IMR-90 (cell line): ENCODE results near the gene TBL3. TPM values are rescaled to one million over a fixed set of nuclear protein-coding genes. Genes with fewer than 3 reads are reported as not detected.

ENCODE experiments used
- ATAC-seq: fragments of 200-7000 bp; cut with Tn5 transposase; 2 replicates; pipeline ENCODE4 v1.9.1; 2020; ENCODE audit warnings: low read depth, mild to moderate bottlenecking, moderate library complexity
- BruUV-seq: library from RNA; stranded (reverse); fragments of 400-500 nt; replicated peaks from 2 replicates; lab custom pipeline; 2021; lab: Mats Ljungman, UMichigan
- CTCF ChIA-PET: fragments of 300-600 bp; formaldehyde crosslinking; extraction: SDS; loops from one replicate; lab custom pipeline; 2021; ENCODE audit warnings: antibody characterized with exemption; lab: Yijun Ruan, JAX
- POLR2A ChIA-PET: fragments of 300-600 bp; sonication (Branson Sonifier 250); formaldehyde crosslinking; loops from one replicate; lab custom pipeline; 2022; ENCODE audit warnings: antibody characterized with exemption; ENCODE audit not compliant: unreplicated experiment; lab: Charles Lee
- DNase-seq: peaks from one replicate; pipeline ENCODE4 v3.0.0; 2013
- H2AFZ ChIP-seq: replicated peaks from 2 replicates; pipeline ENCODE3; 2013; ENCODE audit warnings: low read length, mild to moderate bottlenecking; ENCODE audit not compliant: poor library complexity
- H2AK5ac ChIP-seq: 2 replicates; pipeline ENCODE4 v1.6.1; 2013; ENCODE audit warnings: low read depth, low read length, inconsistent platforms
- H2AK9ac ChIP-seq: replicated peaks from 2 replicates; pipeline ENCODE3; 2013; ENCODE audit warnings: mild to moderate bottlenecking, low read depth, low read length, moderate library complexity; ENCODE audit not compliant: poor library complexity
- H2BK120ac ChIP-seq: 2 replicates; pipeline ENCODE4 v1.6.1; 2013; ENCODE audit warnings: low read depth, low read length, inconsistent platforms
- H2BK15ac ChIP-seq: 3 replicates; pipeline ENCODE4 v1.6.1; 2013; ENCODE audit warnings: low read depth, low read length, inconsistent platforms
- H2BK20ac ChIP-seq: 2 replicates; pipeline ENCODE4 v1.6.1; 2013; ENCODE audit warnings: low read depth, mild to moderate bottlenecking, inconsistent platforms, low read length, moderate library complexity
- H2BK5ac ChIP-seq: 2 replicates; pipeline ENCODE4 v1.6.1; 2013; ENCODE audit warnings: mild to moderate bottlenecking, low read depth, low read length, inconsistent platforms; ENCODE audit not compliant: poor library complexity, severe bottlenecking
- H3K14ac ChIP-seq: replicated peaks from 2 replicates; pipeline ENCODE4 v1.6.1; 2013; ENCODE audit warnings: low read depth, low read length, inconsistent platforms
- H3K18ac ChIP-seq: 2 replicates; pipeline ENCODE4 v1.6.1; 2013; ENCODE audit warnings: low read depth, low read length, control low read depth
- H3K23ac ChIP-seq: 2 replicates; pipeline ENCODE4 v1.6.1; 2013; ENCODE audit warnings: low read depth, low read length, inconsistent platforms
- H3K27ac ChIP-seq: 2 replicates; pipeline ENCODE4 v1.5.1; 2013; ENCODE audit warnings: mild to moderate bottlenecking, control low read depth, low read length; ENCODE audit not compliant: insufficient read depth
- H3K27me3 ChIP-seq: 2 replicates; pipeline ENCODE4 v1.6.1; 2013; ENCODE audit warnings: low read length; ENCODE audit not compliant: control insufficient read depth, insufficient read depth
- H3K36me3 ChIP-seq: 2 replicates; pipeline ENCODE4 v1.6.1; 2013; ENCODE audit warnings: low read length, mixed read lengths; ENCODE audit not compliant: control insufficient read depth, insufficient read depth
- H3K4ac ChIP-seq: 2 replicates; pipeline ENCODE4 v1.6.1; 2013; ENCODE audit warnings: low read depth, low read length, inconsistent platforms
- H3K4me1 ChIP-seq: 2 replicates; pipeline ENCODE4 v1.6.1; 2013; ENCODE audit warnings: low read length, mixed read lengths; ENCODE audit not compliant: control insufficient read depth, insufficient read depth
- H3K4me2 ChIP-seq: 2 replicates; pipeline ENCODE4 v1.6.1; 2013; ENCODE audit warnings: low read depth, mild to moderate bottlenecking, control low read depth, low read length, moderate library complexity
- H3K4me3 ChIP-seq: 2 replicates; pipeline ENCODE4 v1.5.1; 2013; ENCODE audit warnings: low read depth, mild to moderate bottlenecking, control low read depth, low read length, moderate library complexity; ENCODE audit not compliant: insufficient read depth
- H3K56ac ChIP-seq: 2 replicates; pipeline ENCODE4 v1.6.1; 2013; ENCODE audit warnings: low read length, inconsistent platforms; ENCODE audit not compliant: insufficient read depth; ENCODE audit errors: extremely low read depth
- H3K79me1 ChIP-seq, 2 experiments: 2 replicates each; pipeline ENCODE4 v1.6.1; 2013; ENCODE audit warnings: low read length in 2 of 2, inconsistent platforms in 1 of 2, low read depth in 1 of 2
- H3K9ac ChIP-seq: 2 replicates; pipeline ENCODE4 v1.6.1; 2013; ENCODE audit warnings: low read depth, low read length, control low read depth
- H3K9me1 ChIP-seq: 2 replicates; pipeline ENCODE4 v1.6.1; 2013; ENCODE audit warnings: low read length, inconsistent platforms; ENCODE audit not compliant: insufficient read depth
- H3K9me3 ChIP-seq: 2 replicates; pipeline ENCODE4 v1.6.1; 2013; ENCODE audit warnings: low read length; ENCODE audit not compliant: control insufficient read depth, insufficient read depth
- H4K20me1 ChIP-seq: 2 replicates; pipeline ENCODE4 v1.6.1; 2013; ENCODE audit warnings: low read length, inconsistent platforms; ENCODE audit not compliant: insufficient read depth
- H4K5ac ChIP-seq: 2 replicates; pipeline ENCODE4 v1.6.1; 2013; ENCODE audit warnings: mild to moderate bottlenecking, low read depth, low read length, control low read depth
- H4K8ac ChIP-seq, 2 experiments: 2 replicates each; pipeline ENCODE4 v1.6.1; 2013; ENCODE audit warnings: low read depth in 2 of 2, low read length in 2 of 2, control low read depth in 1 of 2, inconsistent platforms in 1 of 2
- H4K91ac ChIP-seq: 2 replicates; pipeline ENCODE4 v1.6.1; 2013; ENCODE audit warnings: low read depth, low read length, inconsistent platforms; ENCODE audit not compliant: insufficient read depth
- BHLHE40 ChIP-seq: fragments of 150-350 bp; IDR thresholded peaks from 2 replicates; pipeline ENCODE4 v1.6.1; 2016; ENCODE audit warnings: mild to moderate bottlenecking, low read depth, low read length
- CEBPB ChIP-seq: IDR thresholded peaks from 2 replicates; pipeline ENCODE4 v1.6.1; 2012; ENCODE audit warnings: low read depth, low read length, improper control_type of control experiment
- CHD1 ChIP-seq: IDR thresholded peaks from 2 replicates; pipeline ENCODE4 v1.6.1; 2012; ENCODE audit warnings: low read depth, low read length, improper control_type of control experiment
- CTCF ChIP-seq: conservative IDR thresholded peaks from 2 replicates; pipeline ENCODE4 v1.5.1; 2012; ENCODE audit warnings: mild to moderate bottlenecking, low read depth, low read length, improper control_type of control experiment
- ELK1 ChIP-seq: fragments of 150-350 bp; IDR thresholded peaks from 2 replicates; pipeline ENCODE4 v1.6.1; 2016; ENCODE audit warnings: low read depth, mild to moderate bottlenecking, low read length, moderate library complexity, borderline replicate concordance
- FOS ChIP-seq: fragments of 150-350 bp; IDR thresholded peaks from 2 replicates; pipeline ENCODE4 v1.6.1; 2016; ENCODE audit warnings: low read depth, low read length
- MAFK ChIP-seq: IDR thresholded peaks from 2 replicates; pipeline ENCODE4 v1.6.1; 2012; ENCODE audit warnings: low read depth, low read length, improper control_type of control experiment
- MAZ ChIP-seq: IDR thresholded peaks from 2 replicates; pipeline ENCODE4 v1.6.1; 2012; ENCODE audit warnings: low read depth, mild to moderate bottlenecking, low read length, improper control_type of control experiment, moderate library complexity, borderline replicate concordance
- MXI1 ChIP-seq: IDR thresholded peaks from 2 replicates; pipeline ENCODE4 v1.6.1; 2012; ENCODE audit warnings: low read depth, mild to moderate bottlenecking, low read length, moderate library complexity, borderline replicate concordance
- NFE2L2 ChIP-seq: fragments of 150-350 bp; IDR thresholded peaks from 2 replicates; pipeline ENCODE4 v1.6.1; 2016; ENCODE audit warnings: low read depth, mild to moderate bottlenecking, low read length
- POLR2A ChIP-seq: IDR thresholded peaks from 2 replicates; pipeline ENCODE4 v1.6.1; 2012; ENCODE audit warnings: mild to moderate bottlenecking, low read depth, low read length
- RAD21 ChIP-seq: IDR thresholded peaks from 2 replicates; pipeline ENCODE4 v1.6.1; 2012; ENCODE audit warnings: low read length, improper control_type of control experiment
- RCOR1 ChIP-seq: IDR thresholded peaks from 2 replicates; pipeline ENCODE4 v1.6.1; 2012; ENCODE audit warnings: mild to moderate bottlenecking, low read length, improper control_type of control experiment; ENCODE audit not compliant: insufficient replicate concordance
- RFX5 ChIP-seq: IDR thresholded peaks from 2 replicates; pipeline ENCODE4 v1.8.0; 2012; ENCODE audit warnings: low read depth, mild to moderate bottlenecking, low read length, moderate library complexity
- SMC3 ChIP-seq: fragments of 150-350 bp; IDR thresholded peaks from 2 replicates; pipeline ENCODE4 v1.6.1; 2016; ENCODE audit warnings: low read depth, mild to moderate bottlenecking, antibody characterized with exemption, low read length, moderate library complexity
- USF2 ChIP-seq: fragments of 150-350 bp; IDR thresholded peaks from 2 replicates; pipeline ENCODE4 v1.6.1; 2017; ENCODE audit warnings: mild to moderate bottlenecking, antibody characterized with exemption, low read length, low read depth
- WGBS, 2 experiments: methylation state at CpG; one replicate each; pipeline versions ENCODE4 v1.1.5 to v1.1.7; 2013; ENCODE audit warnings: missing lambda C conversion rate in 2 of 2; ENCODE audit not compliant: insufficient read length in 1 of 2; ENCODE audit errors: extremely low coverage in 2 of 2; 5-methylcytosine and 5-hydroxymethylcytosine counted together
- dilution Hi-C: fragments of 300-500 bp; cut with HindIII; formaldehyde crosslinking; loops from one replicate; pipeline ENCODE4 v1.14.3; 2018; ENCODE audit warnings: low sequenced_read_pairs; ENCODE audit not compliant: unreplicated experiment
- in situ Hi-C: fragments of 300-500 bp; cut with MboI; formaldehyde crosslinking; loops from 3 replicates; pipeline ENCODE4 v1.14.3; 2019; ENCODE audit warnings: low sequenced_read_pairs, inconsistent platforms, mixed read lengths
- intact Hi-C: fragments of 100-400 bp; cut with micrococcal nuclease; formaldehyde crosslinking; loops from 2 replicates; pipeline ENCODE4 v1.10.0; 2022
- polyA plus RNA-seq, 3 experiments: library from polyadenylated mRNA; depleted of rRNA; stranded (reverse); fragments of >200 nt; gene quantifications; 2 replicates each; pipeline ENCODE4 v1.2.3, GENCODE V29; 2012; ENCODE audit warnings: low replicate concordance in 1 of 3
- total RNA-seq: library from RNA; depleted of rRNA; stranded (reverse); fragments of >200 nt; gene quantifications from 2 replicates; pipeline ENCODE4 v1.2.3, GENCODE V29; 2012

Gene TBL3
- total and polyA plus RNA-seq, 2 of the 4 experiments (the other 2 are of a cell fraction) = 38.5 to 60.8 TPM

- H3K9me3 ChIP-seq = no peaks in the 10 kb centered on the region
- H3K23ac ChIP-seq = no peak within 1 kb of the TSS
- H3K4me3 ChIP-seq = no peak within 1 kb of the TSS
- H3K27ac ChIP-seq = no peak within 1 kb of the TSS
- H2AK9ac ChIP-seq = peak within 1 kb of the TSS; percentile 78
- H3K9ac ChIP-seq = no peak within 1 kb of the TSS
- peaks cover 18% of the 10 kb centered on the region; the same call in 1 of the 2 replicates for H3K27me3 ChIP-seq
- H2BK20ac ChIP-seq = no peak within 1 kb of the TSS
- no peak within 1 kb of the TSS for H2BK120ac ChIP-seq
- intact Hi-C loops = no loop called here
- DNase-seq (no peak), ATAC-seq (no peak)
- no peak within 1 kb of the TSS for H3K18ac ChIP-seq
- WGBS, 2 experiments = 9% methylated on average over 17 of the region's 33 CpGs; no CpG with 5 or more reads in 1 of the 2 experiments
- H3K36me3 ChIP-seq = no peaks in the 10 kb centered on the region
- BruUV-seq = no TSS peak
- H3K14ac ChIP-seq = no peak within 1 kb of the TSS
- no peak within 1 kb of the TSS; the same call in 1 of the 2 replicates for H3K4me2 ChIP-seq
- H2BK15ac ChIP-seq = no peak within 1 kb of the TSS
- dilution Hi-C loops = no loop called here
- no peak within 1 kb of the TSS for H2AK5ac ChIP-seq
- H3K4ac ChIP-seq = no peak within 1 kb of the TSS
- no peak within 1 kb of the TSS for H4K91ac ChIP-seq
- TF ChIP-seq BHLHE40 (no peak), RAD21 (no peak), USF2 (no peak), NFE2L2 (no peak), MXI1 (no peak), CTCF (no peak), MAZ (no peak), MAFK (no peak), RCOR1 (no peak), CHD1 (no peak), FOS (no peak), ELK1 (no peak), RFX5 (no peak), CEBPB (no peak), POLR2A (no peak), SMC3 (no peak)
- no peak within 1 kb of the TSS for H2BK5ac ChIP-seq
- H3K79me1 ChIP-seq = no peaks in the 10 kb centered on the region; a peak in 1 of 4 replicates
- peaks cover 6% of the 10 kb centered on the region for H3K9me1 ChIP-seq
- no peak within 1 kb of the TSS for H3K56ac ChIP-seq
- no peaks in the 10 kb centered on the region for H4K20me1 ChIP-seq
- peak within 1 kb of the TSS; percentile 67 for H2AFZ ChIP-seq
- peaks cover 7% of the 10 kb centered on the region; the same call in 1 of the 2 replicates for H3K4me1 ChIP-seq
- CTCF ChIA-PET = interaction anchor here (1.1 kb wide), 1 partner anchor 121 kb away, joined by 3 read pairs; no protein-coding TSS in a partner anchor
- no peak within 1 kb of the TSS for H4K5ac ChIP-seq
- in situ Hi-C loops = no loop called here
- POLR2A ChIA-PET = no interaction called here
- no peak within 1 kb of the TSS for H4K8ac ChIP-seq
Measured at GRCh38 chr16:2019518-2019920, 47.7 kb downstream of the TBL3 start, which contains the start of gene NPW. TSS of gene NPW (plus strand) at chr16:2019785.
